Measurements from ENCODE around the gene JAKMIP2.
A peak's percentile ranks its signal among the peaks of the same experiment; 100 is the strongest.
"Not testable (repeated sequence)": the region's sequence is repeated elsewhere in the genome, so short reads cannot be mapped to it uniquely, and the experiment has no call there.

JAKMIP2 gene

GRCh38 chr5:147727200-147727599 is 55.3 kb downstream of the JAKMIP2 start:
- H3K9ac ChIP-seq (ENCODE audit: low read depth, low read length): no peak overlapping the region
- no peaks in the 10 kb centered on the region for H3K9me3 ChIP-seq (ENCODE audit: control insufficient read depth, insufficient read depth, low read length)
- no peaks in the 10 kb centered on the region for H3K27me3 ChIP-seq (ENCODE audit: control insufficient read depth, insufficient read depth, low read length)
- peaks cover 9% of the 10 kb centered on the region for H3K4me1 ChIP-seq (ENCODE audit: control insufficient read depth, insufficient read depth, low read length)
- no peak overlapping the region for H3K4me3 ChIP-seq (ENCODE audit: low read depth, low read length)
- H3K36me3 ChIP-seq (ENCODE audit: control insufficient read depth, insufficient read depth, low read length): no peaks in the 10 kb centered on the region
- H3K27ac ChIP-seq (ENCODE audit: low read depth, low read length): no peak overlapping the region

- Histone ChIP-seq H3K9ac (ENCODE audit: low read depth, low read length) (peak overlapping the region; percentile 76; the same call in 1 of the 2 replicates), H3K4me3 (ENCODE audit: low read depth, low read length) (peak overlapping the region; percentile 59)
- not testable (repeated sequence) for H3K27me3 ChIP-seq (ENCODE audit: control insufficient read depth, insufficient read depth, low read length)
Measured at GRCh38 chr5:147721191-147721960, 61.2 kb downstream of the JAKMIP2 start.

GRCh38 chr5:147713550-147714295 is 68.8 kb downstream of the JAKMIP2 start:
- H3K4me3 ChIP-seq (ENCODE audit: low read depth, low read length): no peak overlapping the region
- H3K36me3 ChIP-seq (ENCODE audit: control insufficient read depth, insufficient read depth, low read length): no peaks in the 10 kb centered on the region
- no peak overlapping the region for H3K27ac ChIP-seq (ENCODE audit: low read depth, low read length)
- no peaks in the 10 kb centered on the region for H3K4me1 ChIP-seq (ENCODE audit: control insufficient read depth, insufficient read depth, low read length)
- no peaks in the 10 kb centered on the region for H3K9me3 ChIP-seq (ENCODE audit: control insufficient read depth, insufficient read depth, low read length)
- H3K9ac ChIP-seq (ENCODE audit: low read depth, low read length): peak overlapping the region; percentile 50; the same call in 1 of the 2 replicates
- H3K27me3 ChIP-seq (ENCODE audit: control insufficient read depth, insufficient read depth, low read length): no peaks in the 10 kb centered on the region

More at GRCh38 chr5:147721191-147721960, 61.2 kb downstream of the JAKMIP2 start:
- H3K36me3 ChIP-seq (ENCODE audit: control insufficient read depth, insufficient read depth, low read length); H3K9me3 ChIP-seq (ENCODE audit: control insufficient read depth, insufficient read depth, low read length); H3K4me1 ChIP-seq (ENCODE audit: control insufficient read depth, insufficient read depth, low read length): not testable (repeated sequence)
- peak overlapping the region; percentile 59 for H3K27ac ChIP-seq (ENCODE audit: low read depth, low read length)

- Histone ChIP-seq H3K27ac (ENCODE audit: low read depth, low read length) (no peak overlapping the region), H3K27me3 (ENCODE audit: control insufficient read depth, insufficient read depth, low read length) (no peaks in the 10 kb centered on the region), H3K36me3 (ENCODE audit: control insufficient read depth, insufficient read depth, low read length) (no peaks in the 10 kb centered on the region), H3K4me3 (ENCODE audit: low read depth, low read length) (no peak overlapping the region), H3K9me3 (ENCODE audit: control insufficient read depth, insufficient read depth, low read length) (no peaks in the 10 kb centered on the region), H3K9ac (ENCODE audit: low read depth, low read length) (no peak overlapping the region), H3K4me1 (ENCODE audit: control insufficient read depth, insufficient read depth, low read length) (0 out of 2 replicates have a peak, but pooled peaks cover 5% of the 10 kb centered on the region)
Measured at GRCh38 chr5:147712598-147712997, 69.9 kb downstream of the JAKMIP2 start.

- Histone ChIP-seq H3K36me3 (ENCODE audit: control insufficient read depth, insufficient read depth, low read length) (no peaks in the 10 kb centered on the region), H3K27me3 (ENCODE audit: control insufficient read depth, insufficient read depth, low read length) (no peaks in the 10 kb centered on the region), H3K27ac (ENCODE audit: low read depth, low read length) (no peak overlapping the region), H3K4me1 (ENCODE audit: control insufficient read depth, insufficient read depth, low read length) (0 out of 2 replicates have a peak, but pooled peaks cover 5% of the 10 kb centered on the region), H3K9ac (ENCODE audit: low read depth, low read length) (no peak overlapping the region), H3K4me3 (ENCODE audit: low read depth, low read length) (no peak overlapping the region), H3K9me3 (ENCODE audit: control insufficient read depth, insufficient read depth, low read length) (no peaks in the 10 kb centered on the region)
Measured at GRCh38 chr5:147712019-147712418, 70.5 kb downstream of the JAKMIP2 start.

- no peak overlapping the region for H3K9ac ChIP-seq (ENCODE audit: low read depth, low read length)
- no peak overlapping the region for H3K4me3 ChIP-seq (ENCODE audit: low read depth, low read length)
- H3K27ac ChIP-seq (ENCODE audit: low read depth, low read length): no peak overlapping the region
- no peaks in the 10 kb centered on the region for H3K27me3 ChIP-seq (ENCODE audit: control insufficient read depth, insufficient read depth, low read length)
- no peaks in the 10 kb centered on the region for H3K36me3 ChIP-seq (ENCODE audit: control insufficient read depth, insufficient read depth, low read length)
- H3K4me1 ChIP-seq (ENCODE audit: control insufficient read depth, insufficient read depth, low read length): 0 out of 2 replicates have a peak, but pooled peaks cover 5% of the 10 kb centered on the region
- H3K9me3 ChIP-seq (ENCODE audit: control insufficient read depth, insufficient read depth, low read length): no peaks in the 10 kb centered on the region
Measured at GRCh38 chr5:147711019-147711418, 71.5 kb downstream of the JAKMIP2 start.

- Histone ChIP-seq H3K36me3 (ENCODE audit: control insufficient read depth, insufficient read depth, low read length) (no peaks in the 10 kb centered on the region), H3K9ac (ENCODE audit: low read depth, low read length) (no peak overlapping the region), H3K27ac (ENCODE audit: low read depth, low read length) (no peak overlapping the region), H3K4me1 (ENCODE audit: control insufficient read depth, insufficient read depth, low read length) (0 out of 2 replicates have a peak, but pooled peaks cover 5% of the 10 kb centered on the region), H3K27me3 (ENCODE audit: control insufficient read depth, insufficient read depth, low read length) (no peaks in the 10 kb centered on the region), H3K9me3 (ENCODE audit: control insufficient read depth, insufficient read depth, low read length) (no peaks in the 10 kb centered on the region), H3K4me3 (ENCODE audit: low read depth, low read length) (no peak overlapping the region)
Measured at GRCh38 chr5:147708708-147709107, 73.8 kb downstream of the JAKMIP2 start.

GRCh38 chr5:147704544-147704943 is 78.0 kb downstream of the JAKMIP2 start:
- no peak overlapping the region for H3K4me3 ChIP-seq (ENCODE audit: low read depth, low read length)
- H3K27ac ChIP-seq (ENCODE audit: low read depth, low read length): no peak overlapping the region
- H3K36me3 ChIP-seq (ENCODE audit: control insufficient read depth, insufficient read depth, low read length): no peaks in the 10 kb centered on the region
- 0 out of 2 replicates have a peak, but pooled peaks cover 5% of the 10 kb centered on the region for H3K4me1 ChIP-seq (ENCODE audit: control insufficient read depth, insufficient read depth, low read length)
- H3K27me3 ChIP-seq (ENCODE audit: control insufficient read depth, insufficient read depth, low read length): no peaks in the 10 kb centered on the region
- H3K9ac ChIP-seq (ENCODE audit: low read depth, low read length): no peak overlapping the region
- no peaks in the 10 kb centered on the region for H3K9me3 ChIP-seq (ENCODE audit: control insufficient read depth, insufficient read depth, low read length)

GRCh38 chr5:147701468-147701867 is 81.1 kb downstream of the JAKMIP2 start:
- Histone ChIP-seq H3K9me3 (ENCODE audit: control insufficient read depth, insufficient read depth, low read length) (peaks cover 18% of the 10 kb centered on the region), H3K9ac (ENCODE audit: low read depth, low read length) (no peak overlapping the region), H3K4me1 (ENCODE audit: control insufficient read depth, insufficient read depth, low read length) (no peaks in the 10 kb centered on the region), H3K27me3 (ENCODE audit: control insufficient read depth, insufficient read depth, low read length) (no peaks in the 10 kb centered on the region), H3K27ac (ENCODE audit: low read depth, low read length) (no peak overlapping the region), H3K36me3 (ENCODE audit: control insufficient read depth, insufficient read depth, low read length) (no peaks in the 10 kb centered on the region), H3K4me3 (ENCODE audit: low read depth, low read length) (no peak overlapping the region)

- H3K36me3 ChIP-seq (ENCODE audit: control insufficient read depth, insufficient read depth, low read length): no peaks in the 10 kb centered on the region
- no peak overlapping the region for H3K9ac ChIP-seq (ENCODE audit: low read depth, low read length)
- H3K27ac ChIP-seq (ENCODE audit: low read depth, low read length): no peak overlapping the region
- H3K4me1 ChIP-seq (ENCODE audit: control insufficient read depth, insufficient read depth, low read length): no peaks in the 10 kb centered on the region
- H3K4me3 ChIP-seq (ENCODE audit: low read depth, low read length): no peak overlapping the region
- H3K27me3 ChIP-seq (ENCODE audit: control insufficient read depth, insufficient read depth, low read length): no peaks in the 10 kb centered on the region
- H3K9me3 ChIP-seq (ENCODE audit: control insufficient read depth, insufficient read depth, low read length): peaks cover 18% of the 10 kb centered on the region
Measured at GRCh38 chr5:147699496-147700088, 82.9 kb downstream of the JAKMIP2 start.

- Histone ChIP-seq H3K4me1 (ENCODE audit: control insufficient read depth, insufficient read depth, low read length) (no peaks in the 10 kb centered on the region), H3K9me3 (ENCODE audit: control insufficient read depth, insufficient read depth, low read length) (peaks cover 18% of the 10 kb centered on the region), H3K9ac (ENCODE audit: low read depth, low read length) (no peak overlapping the region), H3K27me3 (ENCODE audit: control insufficient read depth, insufficient read depth, low read length) (no peaks in the 10 kb centered on the region), H3K36me3 (ENCODE audit: control insufficient read depth, insufficient read depth, low read length) (no peaks in the 10 kb centered on the region), H3K27ac (ENCODE audit: low read depth, low read length) (no peak overlapping the region), H3K4me3 (ENCODE audit: low read depth, low read length) (no peak overlapping the region)
Measured at GRCh38 chr5:147697380-147697779, 85.1 kb downstream of the JAKMIP2 start.

Data from HUES48 (cell line).